Measurements from ENCODE around the gene C9orf85. TPM values are rescaled to one million over a fixed set of nuclear protein-coding genes. Genes with fewer than 3 reads are reported as not detected.
"Not testable (repeated sequence)": the region's sequence is repeated elsewhere in the genome, so short reads cannot be mapped to it uniquely, and the experiment has no call there.

The C9orf85 gene
- total RNA-seq, 1 donor from 2014 or later, result 16.7 TPM

DNA sequence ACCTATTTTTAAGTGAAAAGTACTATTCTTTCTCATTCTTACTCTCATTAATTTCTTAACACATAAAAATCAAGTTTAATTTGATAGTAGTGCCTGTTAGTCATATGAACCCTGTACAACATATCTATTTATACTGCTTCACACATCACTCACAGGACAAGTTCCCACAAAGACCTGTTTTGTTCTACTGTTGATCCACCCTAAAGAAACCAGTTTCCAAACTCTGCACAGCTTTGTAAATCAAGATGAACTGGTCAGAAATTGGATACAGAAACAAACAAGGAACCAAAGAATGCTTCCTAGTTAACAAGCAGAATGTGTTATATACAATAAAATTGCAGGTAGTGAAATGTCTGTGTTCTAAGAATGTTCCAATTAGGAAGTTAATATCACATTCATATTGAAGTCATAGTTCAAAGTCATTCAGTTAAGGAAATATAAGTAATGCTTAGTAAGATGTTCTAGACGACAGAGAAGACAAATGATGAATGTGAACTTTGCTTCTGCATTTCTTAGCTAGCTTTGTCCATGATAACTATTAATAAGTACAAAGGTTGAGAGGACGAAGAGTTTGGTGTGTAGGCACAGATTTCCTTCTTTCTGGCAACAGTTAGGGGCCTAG is 33.4 kb downstream of the C9orf85 start:
- DNase-seq, result peak; percentile 44

DNA sequence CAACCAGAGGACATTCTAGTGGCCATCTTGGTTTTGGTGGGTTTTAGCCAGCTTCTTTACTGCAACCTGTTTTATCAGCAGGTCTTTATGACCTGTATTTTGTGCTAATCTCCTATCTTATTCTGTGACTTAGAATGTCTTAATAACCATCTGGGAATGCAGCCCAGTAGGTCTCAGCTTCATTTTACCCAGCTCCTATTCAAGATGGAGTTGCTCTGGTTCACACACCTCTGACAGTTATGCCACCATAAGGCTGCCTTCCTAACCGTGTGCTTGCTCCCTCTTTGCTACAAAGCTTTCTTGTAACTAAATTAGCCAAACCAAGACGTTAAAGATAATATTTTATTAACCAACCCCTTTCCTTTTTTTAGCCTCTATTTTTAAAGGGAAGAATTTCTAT is 43.2 kb downstream of the C9orf85 start:
- DNase-seq, result not testable (repeated sequence)

DNA sequence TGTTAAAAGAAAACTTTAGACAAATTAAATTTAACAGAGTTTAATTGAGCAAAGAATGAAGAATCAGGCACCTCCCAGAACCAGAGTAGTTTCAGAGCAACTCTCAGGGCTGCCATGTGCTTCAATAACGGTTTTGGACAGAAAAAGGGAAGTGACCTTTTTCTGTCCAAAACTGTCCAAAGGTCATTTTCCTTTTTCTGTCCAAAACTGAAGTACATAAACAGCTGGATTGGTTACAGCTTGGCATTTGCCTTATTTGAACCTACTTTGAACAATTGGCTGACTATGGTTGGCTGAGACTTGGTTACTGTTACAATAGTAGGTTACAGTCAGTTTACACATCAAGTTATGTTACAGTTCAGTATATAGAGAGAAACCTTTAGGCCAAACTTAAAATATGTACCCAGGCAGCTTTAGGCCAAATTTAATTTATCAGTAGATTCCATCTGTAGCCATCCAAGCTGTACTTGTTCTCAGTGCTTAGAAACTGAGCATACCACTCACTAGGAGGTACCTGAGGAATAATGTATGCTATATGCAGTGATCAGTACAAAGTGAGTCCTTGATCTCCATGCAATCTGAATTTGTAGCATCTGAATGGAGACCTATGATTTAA is 44.0 kb downstream of the C9orf85 start:
- DNase-seq, result no peak

DNA sequence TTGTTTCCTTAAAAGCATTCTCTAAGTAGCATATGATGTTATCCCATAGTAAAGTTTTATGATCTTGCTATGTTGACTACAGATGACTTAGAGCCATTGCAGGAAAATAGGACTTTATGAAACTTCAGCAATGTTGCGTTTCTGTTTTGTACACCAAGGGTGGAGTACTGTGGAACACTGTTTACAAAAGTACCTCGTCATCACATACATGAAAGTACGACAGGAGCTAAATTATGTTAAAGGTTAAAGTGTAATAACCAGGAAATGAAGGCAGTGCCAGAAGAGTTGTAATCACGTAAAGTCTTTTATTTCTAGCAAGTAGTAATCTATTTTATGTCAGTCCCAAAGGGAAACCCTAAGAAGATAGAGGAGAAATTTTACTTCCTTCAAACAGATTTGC is 50.9 kb downstream of the C9orf85 start:
- no peak for DNase-seq

DNA sequence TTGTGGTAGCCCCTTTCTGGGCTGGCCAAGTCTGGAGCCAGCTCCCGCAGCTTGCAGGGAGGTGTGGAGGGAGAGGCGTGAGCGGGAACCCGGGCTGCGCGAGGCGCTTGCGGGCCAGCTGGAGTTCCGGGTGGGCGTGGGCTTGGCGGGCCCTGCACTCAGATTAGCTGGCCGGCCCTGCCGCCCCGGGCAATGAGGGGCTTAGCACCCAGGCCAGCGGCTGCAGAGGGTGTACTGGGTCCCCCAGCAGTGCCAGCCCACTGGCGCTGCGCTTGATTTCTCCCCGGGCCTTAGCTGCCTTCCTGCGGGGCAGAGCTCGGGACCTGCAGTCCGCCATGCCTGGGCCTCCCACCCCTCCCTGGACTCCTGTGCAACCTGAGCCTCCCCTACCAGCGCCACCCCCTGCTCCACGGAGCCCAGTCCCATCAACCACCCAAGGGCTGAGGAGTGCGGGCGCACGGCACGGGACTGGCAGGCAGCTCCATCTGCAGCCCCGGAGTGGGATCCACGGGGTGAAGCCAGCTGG is 52.1 kb downstream of the C9orf85 start:
- DNase-seq, result not testable (repeated sequence)

DNA sequence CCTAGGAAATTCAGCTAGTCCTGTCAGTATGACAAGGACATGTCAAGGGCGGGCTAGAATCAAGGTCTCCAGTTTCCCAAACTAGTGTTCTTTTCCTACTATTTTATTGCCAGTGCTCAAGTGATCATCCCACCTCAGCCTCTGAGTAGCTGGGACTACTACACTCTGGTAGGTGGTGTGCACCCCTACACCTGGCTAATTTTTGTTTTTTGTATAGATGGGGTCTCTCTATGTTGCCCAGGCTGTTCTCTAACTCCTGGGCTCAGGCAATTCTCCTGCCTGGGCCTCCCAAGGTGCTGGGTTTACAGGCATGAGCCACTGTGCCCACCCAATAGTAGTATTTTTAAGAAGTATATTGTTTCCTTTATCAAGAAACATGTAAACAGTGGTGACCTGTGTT is 54.0 kb downstream of the C9orf85 start:
- no peak for DNase-seq

DNA sequence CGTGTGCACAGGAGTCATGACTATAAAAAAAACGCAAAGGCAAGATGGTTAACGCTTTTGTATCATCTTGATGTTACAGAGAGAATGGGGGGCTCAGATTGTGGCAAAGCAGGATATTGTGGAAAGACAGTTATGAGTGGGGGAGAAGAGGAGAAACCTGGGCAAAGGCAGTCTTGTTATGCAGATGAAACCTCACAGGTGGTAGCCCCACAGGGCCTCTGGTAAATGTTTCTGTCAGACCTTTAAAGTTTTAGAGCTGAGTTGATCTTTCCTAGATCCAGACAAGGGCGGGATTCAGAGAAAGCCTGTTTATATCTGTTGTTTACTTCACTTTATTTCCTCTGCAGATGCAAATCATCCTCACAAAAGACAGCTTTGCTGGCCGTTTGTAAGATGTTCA is 55.2 kb downstream of the C9orf85 start:
- DNase-seq, result no peak

DNA sequence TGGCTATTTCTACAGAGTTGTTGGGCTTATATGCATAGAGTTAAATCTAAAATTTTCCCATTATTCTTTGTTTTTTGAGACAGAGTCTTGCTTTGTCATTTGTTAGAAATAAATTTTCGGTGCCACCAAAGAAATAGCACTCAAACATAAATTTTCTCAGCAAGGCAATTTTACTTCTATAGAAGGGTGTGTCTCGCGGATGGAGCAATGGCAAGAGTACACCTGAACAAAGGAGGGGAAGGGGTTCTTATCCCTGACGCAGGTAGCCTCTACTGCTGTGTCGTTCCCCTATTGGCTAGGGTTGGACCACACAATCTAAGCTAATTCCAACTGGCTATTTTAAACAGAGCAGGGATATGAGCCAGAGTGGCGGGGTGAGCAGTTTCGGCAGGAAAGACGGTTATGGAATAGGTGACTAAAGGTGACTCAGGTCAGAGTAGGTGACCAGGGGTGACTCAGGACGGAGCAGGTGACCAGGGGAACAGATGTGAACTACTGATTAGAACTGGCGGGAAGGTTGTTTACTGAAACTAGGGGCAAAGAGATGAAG is 57.2 kb downstream of the C9orf85 start:
- DNase-seq, result no peak

DNA sequence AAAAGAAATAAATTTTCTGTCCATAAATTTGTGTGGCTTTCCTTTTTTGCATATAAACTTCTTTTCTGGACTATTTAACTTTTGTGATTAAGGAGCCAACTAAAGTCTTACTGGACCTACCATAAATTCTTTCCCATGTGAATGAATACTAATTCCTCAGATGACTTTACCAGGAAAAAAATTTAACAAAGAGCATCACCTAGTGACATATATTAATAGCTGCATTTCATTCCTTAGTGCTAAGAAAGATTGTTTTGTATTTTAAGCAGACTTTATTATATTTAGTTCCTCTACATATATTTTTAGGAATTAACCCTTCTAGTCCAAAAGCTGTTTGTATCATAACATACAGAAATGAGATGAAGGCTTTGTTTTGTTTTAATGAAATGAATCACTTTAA is 64.4 kb downstream of the C9orf85 start:
- DNase-seq, result no peak

DNA sequence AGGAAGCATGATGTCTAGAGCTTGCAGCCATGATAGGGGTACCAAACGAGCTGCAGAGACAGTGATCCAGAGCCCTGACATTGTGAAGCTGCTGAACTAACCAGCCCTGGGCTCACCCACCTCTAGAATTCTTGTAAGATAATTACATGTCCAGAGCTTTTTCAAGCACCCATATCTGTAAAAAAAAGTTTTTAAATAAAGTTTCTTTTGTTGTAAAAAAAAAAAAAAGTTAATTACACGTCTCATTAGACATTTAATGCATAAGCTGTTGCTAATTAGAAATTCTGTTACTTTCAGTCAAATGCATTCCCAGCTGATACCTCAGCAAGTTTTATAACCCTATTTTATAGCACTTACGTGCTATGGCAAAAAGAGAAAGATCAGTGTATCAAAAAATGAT is 65.6 kb downstream of the C9orf85 start:
- no peak for DNase-seq

DNA sequence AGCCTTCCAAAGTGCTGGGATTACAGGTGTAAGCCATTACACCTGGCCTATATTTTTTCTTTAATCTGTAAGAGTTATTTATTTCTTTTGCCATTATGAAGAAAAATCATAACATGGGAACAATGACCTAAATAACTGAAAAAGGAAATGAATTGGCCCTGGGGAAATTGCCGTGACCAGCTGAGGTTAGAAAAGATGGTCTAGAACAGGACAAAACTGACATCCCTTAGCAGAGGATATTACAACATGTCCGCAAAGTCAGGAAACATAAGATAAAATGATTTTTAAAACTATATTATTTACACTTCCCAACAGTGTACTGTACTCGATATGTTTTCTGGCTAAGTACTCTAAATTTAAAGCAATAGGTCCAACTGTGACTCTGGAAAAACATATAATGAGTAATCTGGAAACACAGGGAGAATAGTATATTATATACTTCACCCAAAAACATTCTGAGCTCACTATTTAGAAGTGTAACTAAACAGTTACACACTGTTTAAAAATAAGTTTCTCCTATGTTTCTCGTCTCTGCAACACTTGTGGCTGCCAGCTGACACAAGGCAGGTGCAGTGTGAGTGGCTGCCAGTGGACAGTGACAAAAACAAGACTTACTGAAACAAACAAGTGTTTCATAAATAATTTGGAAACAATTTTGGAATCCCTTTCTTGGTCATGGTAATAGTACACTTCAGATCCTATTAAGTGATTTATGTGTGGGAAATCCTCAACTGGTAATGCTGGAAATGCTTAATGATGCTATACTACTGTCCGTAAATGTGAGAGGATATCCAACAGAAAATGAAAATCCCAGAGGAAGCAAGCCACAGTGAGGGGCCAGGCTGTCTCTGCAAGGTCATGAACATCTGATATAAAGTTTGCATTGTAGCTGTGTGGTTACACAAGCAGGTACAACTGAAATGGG is 69.1 kb downstream of the C9orf85 start:
- peak; percentile 90 for DNase-seq

DNA sequence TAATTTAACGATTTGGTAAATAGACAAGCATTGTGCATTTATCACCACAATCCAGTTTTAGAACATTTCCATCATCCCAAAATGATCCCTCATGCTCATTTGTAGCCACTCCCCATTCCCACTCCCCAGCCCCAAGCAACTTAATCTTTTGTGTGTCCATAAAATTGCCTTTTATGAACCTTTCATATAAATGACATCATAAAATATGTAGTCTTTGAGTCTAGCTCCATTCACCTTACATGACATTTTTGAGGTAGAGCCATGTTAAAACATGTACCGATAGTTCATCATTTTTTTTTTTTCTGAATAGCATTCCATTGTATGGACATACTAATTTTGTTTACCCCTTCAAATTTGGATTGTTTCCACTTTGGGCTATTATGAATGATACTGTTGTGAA is 70.5 kb downstream of the C9orf85 start:
- DNase-seq, result no peak

DNA sequence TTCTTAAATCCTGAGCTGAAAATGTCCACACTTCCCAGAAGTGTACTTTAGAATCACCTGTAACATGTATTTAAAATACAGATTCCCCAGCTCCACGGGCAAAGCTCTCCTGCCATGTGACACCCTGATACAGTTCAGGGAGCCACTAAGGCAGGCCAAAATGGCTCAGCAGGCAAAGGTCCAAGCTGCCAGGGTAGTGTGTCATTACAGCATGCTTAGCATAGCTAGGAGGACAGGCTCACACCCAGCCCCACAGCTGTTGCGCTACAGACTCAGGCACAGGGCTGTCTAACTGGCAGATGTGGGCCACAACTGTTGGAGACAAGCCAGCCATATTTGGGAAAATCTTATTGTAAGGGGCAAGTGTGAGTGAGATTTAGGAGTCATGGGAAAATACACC is 73.0 kb downstream of the C9orf85 start:
- DNase-seq, result peak; percentile 89

DNA sequence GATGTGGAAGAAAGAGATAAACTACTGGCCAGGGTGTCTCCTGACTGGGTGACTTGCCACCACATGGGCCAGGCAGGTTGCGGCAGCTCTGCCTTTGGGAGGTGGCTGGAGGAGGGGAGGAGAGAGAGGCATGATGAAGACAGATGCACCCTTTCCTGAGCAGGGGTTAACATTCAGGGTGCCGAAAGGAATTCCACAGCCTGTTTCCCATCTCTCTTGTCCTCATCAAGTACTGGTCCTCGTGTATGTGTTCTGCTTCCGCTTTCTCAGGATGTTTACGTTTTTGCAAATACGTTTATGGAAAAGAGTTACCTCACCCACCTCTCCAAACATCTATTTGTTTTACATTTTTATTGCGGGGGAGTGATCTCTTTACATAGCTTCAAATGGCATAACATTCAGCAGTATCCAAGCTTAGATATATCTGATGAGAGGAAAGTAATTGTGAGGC is 73.4 kb downstream of the C9orf85 start:
- DNase-seq, result no peak

DNA sequence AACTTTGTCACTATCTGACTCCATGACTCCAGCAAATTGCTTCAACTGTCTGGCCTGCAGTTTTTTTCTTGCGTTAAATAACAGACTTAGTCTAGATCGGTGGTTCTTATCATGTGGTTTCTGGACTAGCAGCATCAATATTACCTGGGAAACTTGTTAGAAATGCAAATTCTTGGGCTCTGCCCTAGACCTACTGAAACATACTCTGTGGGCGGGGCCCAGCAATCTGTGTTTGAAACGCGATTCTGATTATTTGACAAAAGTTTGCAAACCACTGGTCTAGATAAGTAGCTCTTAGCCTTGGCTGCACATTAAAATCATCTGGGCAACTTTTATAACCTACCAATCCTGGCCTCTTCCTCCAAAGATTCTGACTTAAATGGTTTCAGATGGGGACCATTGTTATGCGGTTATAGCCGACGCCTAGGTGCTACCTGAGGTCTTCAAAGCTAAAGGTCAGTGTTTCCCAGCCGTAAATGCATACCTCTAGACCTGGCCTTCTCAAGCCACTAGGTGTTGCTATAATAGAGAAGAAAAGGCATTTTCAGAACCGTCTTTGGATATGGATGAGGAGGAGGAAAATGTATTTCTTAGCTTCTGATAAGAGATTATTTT is 74.0 kb downstream of the C9orf85 start:
- no peak for DNase-seq

DNA sequence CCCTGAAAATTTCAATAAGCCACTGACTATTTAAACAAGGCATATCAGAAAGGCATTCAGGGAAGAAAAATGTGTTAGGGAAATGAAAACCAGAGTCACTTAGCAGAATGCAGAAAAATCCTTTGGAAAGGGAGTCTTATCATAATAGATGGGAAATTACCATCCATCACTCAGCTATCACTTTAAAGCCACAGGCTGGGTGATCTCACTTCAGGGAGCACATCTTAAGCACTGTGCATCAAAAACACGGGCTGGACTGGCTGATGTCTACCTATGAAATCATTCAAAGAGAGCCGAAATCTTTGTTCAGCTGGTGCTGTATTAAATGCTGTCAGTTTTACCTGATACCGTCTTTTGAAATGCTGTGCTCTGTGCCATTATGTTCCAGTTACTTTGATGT is 75.5 kb downstream of the C9orf85 start:
- DNase-seq, result no peak

DNA sequence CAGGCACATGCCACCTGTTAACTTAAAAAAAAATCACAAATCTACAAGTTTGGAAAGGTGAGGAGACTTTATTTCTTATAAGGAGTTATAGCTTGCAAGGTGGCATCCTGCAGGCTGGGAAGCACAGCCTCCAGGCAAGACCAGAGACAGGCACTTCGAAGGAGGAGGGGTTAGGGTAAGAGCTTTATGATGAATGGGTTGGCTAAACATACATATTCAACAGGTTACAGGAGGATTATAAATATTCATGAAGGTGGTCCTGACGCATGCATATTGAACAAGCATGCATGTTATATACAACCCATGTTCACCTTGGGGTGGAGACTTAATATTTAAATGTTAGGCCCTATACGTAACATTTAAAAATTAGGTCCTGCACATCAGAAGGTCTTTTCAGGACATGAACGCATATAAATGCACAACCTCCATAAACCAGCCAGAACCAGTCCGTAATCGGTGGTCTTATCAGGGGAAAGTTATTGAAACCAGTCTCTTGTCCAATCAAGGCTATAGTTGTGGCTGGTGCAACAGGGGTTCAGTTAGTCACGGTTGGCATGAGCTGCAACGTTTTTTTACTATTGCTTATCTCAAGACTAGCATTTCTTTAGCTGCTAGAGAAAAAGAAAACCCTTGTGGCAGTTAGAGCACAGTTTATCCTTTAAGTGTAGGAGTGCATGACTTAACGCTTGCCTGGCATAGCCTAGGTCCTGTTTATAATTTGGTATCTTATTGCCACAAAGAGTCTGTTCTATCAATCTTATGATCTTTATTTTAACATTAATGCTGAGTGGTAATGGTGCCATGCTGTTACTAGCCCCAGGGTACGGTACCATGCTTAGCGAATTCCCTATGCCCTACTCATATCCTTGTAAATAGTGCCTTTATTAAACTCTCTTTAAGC is 76.3 kb downstream of the C9orf85 start:
- DNase-seq, result no peak

DNA sequence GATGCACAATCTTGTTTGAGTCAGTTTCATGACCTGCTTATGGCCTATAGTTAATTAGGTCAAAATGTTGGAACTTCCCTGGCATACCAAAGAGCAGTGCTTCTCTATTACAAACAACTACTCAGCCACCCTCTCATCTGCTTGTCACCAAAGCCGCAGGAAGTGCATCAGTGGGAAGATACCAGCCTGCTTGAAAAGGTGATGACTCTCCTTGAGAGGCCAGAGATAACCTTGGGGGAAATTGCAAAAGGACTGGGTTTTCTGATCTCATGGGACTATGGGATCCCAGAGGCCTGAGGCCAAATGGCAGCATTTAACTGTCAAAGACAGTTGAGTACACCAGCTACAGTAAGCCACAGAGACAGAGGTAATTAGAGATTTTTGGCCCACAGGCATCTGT is 79.0 kb downstream of the C9orf85 start:
- no peak for DNase-seq

DNA sequence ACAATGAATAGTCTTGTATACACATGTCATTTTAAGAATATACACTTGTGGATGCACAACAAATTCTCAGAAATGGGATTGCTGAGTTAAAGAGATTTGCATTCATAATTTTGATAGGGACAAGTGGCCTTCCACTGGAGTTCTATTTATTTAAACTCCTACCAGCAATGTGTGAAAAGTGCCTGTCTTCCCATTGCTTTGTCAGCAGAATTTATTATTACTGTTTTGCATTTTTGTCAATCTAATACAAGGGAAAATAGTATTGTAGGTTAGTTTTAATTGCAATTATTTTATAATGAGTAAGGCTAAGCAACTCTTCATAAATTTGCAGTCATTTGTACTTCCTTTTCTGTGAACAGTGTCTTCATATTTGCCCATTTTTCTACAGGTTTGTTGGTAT is 94.0 kb downstream of the C9orf85 start:
- no peak for DNase-seq

DNA sequence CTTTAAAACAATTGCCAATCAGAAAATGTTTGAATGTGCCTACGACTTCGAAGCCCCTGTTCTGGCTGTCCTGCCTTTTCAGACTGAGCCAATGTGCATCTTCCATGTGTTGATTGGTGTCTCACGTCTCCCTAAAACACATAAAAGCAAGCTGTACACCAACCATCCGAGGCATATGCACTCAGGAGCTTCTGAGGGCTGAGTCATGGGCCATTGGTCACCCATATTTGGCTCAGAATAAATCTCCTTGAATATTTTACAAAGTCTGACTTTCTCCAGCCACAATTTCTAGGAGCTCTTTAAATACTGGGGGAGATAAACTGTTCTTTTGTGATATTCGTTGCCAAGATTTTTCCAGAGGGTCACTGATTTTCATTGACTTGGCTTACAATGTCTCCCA is 95.1 kb downstream of the C9orf85 start:
- DNase-seq, result no peak

DNA sequence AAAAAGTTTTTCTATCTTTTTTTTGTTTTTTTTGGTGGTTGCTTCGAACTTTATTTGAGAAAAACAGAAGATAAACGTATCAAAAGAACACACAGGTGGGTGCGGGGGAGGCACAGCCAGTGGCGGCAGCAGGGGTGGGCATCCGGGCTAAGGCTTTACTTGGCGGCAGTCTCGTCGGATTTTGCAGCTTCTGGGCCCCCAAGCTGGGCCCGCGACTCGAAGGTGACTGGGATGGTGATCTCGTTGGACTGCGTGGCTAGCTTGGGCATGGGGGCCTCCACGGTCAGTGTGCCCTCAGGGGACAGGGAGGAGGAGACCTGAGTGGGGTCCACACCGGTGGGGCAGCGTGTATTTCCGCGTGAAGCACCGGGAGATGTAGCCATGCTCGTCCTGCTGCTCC is 96.3 kb downstream of the C9orf85 start:
- not testable (repeated sequence) for DNase-seq

Data from tongue (tissue), 2 donors.